HEK293 (cell line): ENCODE measurements around the gene ZNF70.

ENCODE experiments used
- CTCF ChIA-PET: fragments of 350-600 bp; formaldehyde crosslinking; extraction: SDS; loops from one replicate; lab custom pipeline; 2021; ENCODE audit warnings: antibody characterized with exemption; lab: Yijun Ruan, JAX
- POLR2A ChIA-PET: fragments of 300-600 bp; formaldehyde crosslinking; extraction: SDS; loops from one replicate; lab custom pipeline; 2020; ENCODE audit warnings: antibody characterized with exemption, inconsistent platforms; lab: Yijun Ruan, JAX
- H3K27ac ChIP-seq: fragments of 200-500 bp; sonication (Bioruptor generic); 2 replicates; pipeline ENCODE4 v1.5.1; 2014; ENCODE audit warnings: low read depth, low read length, control low read depth, inconsistent platforms; ENCODE audit errors: extremely low read depth
- H3K36me3 ChIP-seq, 2 experiments: fragments of 200-500 bp in 1 of 2; sonication (Bioruptor generic) in 1 of 2; 1 replicate in 1 of 2; 2 replicates in 1 of 2; pipeline ENCODE4 v1.5.1; 2014 to 2017; ENCODE audit warnings: inconsistent platforms in 2 of 2, low read length in 2 of 2; ENCODE audit not compliant: control insufficient read depth in 2 of 2, insufficient read depth in 1 of 2
- H3K4me1 ChIP-seq: fragments of 200-500 bp; sonication (Bioruptor generic); 2 replicates; pipeline ENCODE4 v1.5.1; 2014; ENCODE audit warnings: mild to moderate bottlenecking, low read length, inconsistent platforms; ENCODE audit not compliant: control insufficient read depth, insufficient read depth
- H3K4me3 ChIP-seq: 2 replicates; pipeline ENCODE4 v1.5.1; 2011; ENCODE audit warnings: low read depth, mild to moderate bottlenecking, control low read depth, low read length, moderate library complexity
- H3K9me3 ChIP-seq: fragments of 200-500 bp; sonication (Bioruptor generic); 2 replicates; pipeline ENCODE4 v1.5.1; 2014; ENCODE audit warnings: low read depth, low read length, inconsistent platforms; ENCODE audit not compliant: control insufficient read depth, insufficient read depth
- BCL11A ChIP-seq: fragments of 450-650 bp; formaldehyde crosslinking; IDR thresholded peaks from 2 replicates; pipeline ENCODE4 v1.5.1; 2016; ENCODE audit warnings: low read depth, missing biosample characterization, missing genetic modification characterization
- BCL11B ChIP-seq: fragments of 450-650 bp; formaldehyde crosslinking; IDR thresholded peaks from 2 replicates; pipeline ENCODE4 v1.5.1; 2016; ENCODE audit warnings: low read depth, missing biosample characterization, missing genetic modification characterization
- EGR2 ChIP-seq: fragments of 450-650 bp; formaldehyde crosslinking; IDR thresholded peaks from 2 replicates; pipeline ENCODE4 v1.5.1; 2016; ENCODE audit warnings: low read depth, missing biosample characterization, missing genetic modification characterization
- GFI1B ChIP-seq: fragments of 450-650 bp; formaldehyde crosslinking; IDR thresholded peaks from 2 replicates; pipeline ENCODE4 v1.5.1; 2016; ENCODE audit warnings: missing biosample characterization, missing genetic modification characterization
- HOXC10 ChIP-seq: sonication (generic); formaldehyde crosslinking; IDR thresholded peaks from 2 replicates; pipeline ENCODE4 v1.8.1; 2023; ENCODE audit warnings: mild to moderate bottlenecking, missing genetic modification reagents
- KLF16 ChIP-seq: fragments of 450-650 bp; formaldehyde crosslinking; IDR thresholded peaks from 2 replicates; pipeline ENCODE4 v1.5.1; 2017; ENCODE audit warnings: missing biosample characterization, missing genetic modification characterization
- OSR2 ChIP-seq: fragments of 450-650 bp; formaldehyde crosslinking; IDR thresholded peaks from 2 replicates; pipeline ENCODE4 v1.5.1; 2016; ENCODE audit warnings: missing biosample characterization, missing genetic modification characterization
- PBX3 ChIP-seq: sonication (generic); formaldehyde crosslinking; IDR thresholded peaks from 2 replicates; pipeline ENCODE4 v1.8.1; 2022; ENCODE audit warnings: mild to moderate bottlenecking, moderate library complexity, missing genetic modification reagents
- SCRT2 ChIP-seq: fragments of 450-650 bp; formaldehyde crosslinking; IDR thresholded peaks from 2 replicates; pipeline ENCODE4 v1.5.1; 2016; ENCODE audit warnings: missing biosample characterization, missing genetic modification characterization
- WT1 ChIP-seq: fragments of 450-650 bp; formaldehyde crosslinking; IDR thresholded peaks from 2 replicates; pipeline ENCODE4 v1.5.1; 2016; ENCODE audit warnings: missing biosample characterization, missing genetic modification characterization
- ZFHX2 ChIP-seq: fragments of 450-650 bp; formaldehyde crosslinking; conservative IDR thresholded peaks from 2 replicates; pipeline ENCODE4 v1.5.1; 2016; ENCODE audit warnings: missing biosample characterization, missing genetic modification characterization
- ZIC2 ChIP-seq: fragments of 450-650 bp; formaldehyde crosslinking; IDR thresholded peaks from 2 replicates; pipeline ENCODE4 v1.5.1; 2016; ENCODE audit warnings: missing biosample characterization, missing genetic modification characterization
- ZNF112 ChIP-seq: fragments of 450-650 bp; formaldehyde crosslinking; IDR thresholded peaks from 2 replicates; pipeline ENCODE4 v1.5.0; 2017; ENCODE audit warnings: missing biosample characterization, missing genetic modification characterization
- ZNF16 ChIP-seq: fragments of 450-650 bp; formaldehyde crosslinking; IDR thresholded peaks from 2 replicates; pipeline ENCODE4 v1.5.1; 2016; ENCODE audit warnings: low read depth, missing biosample characterization, missing genetic modification characterization
- ZNF341 ChIP-seq: fragments of 450-650 bp; formaldehyde crosslinking; IDR thresholded peaks from 2 replicates; pipeline ENCODE4; 2016; ENCODE audit warnings: low read depth, missing biosample characterization, missing genetic modification characterization
- ZNF394 ChIP-seq: fragments of 450-650 bp; formaldehyde crosslinking; IDR thresholded peaks from 2 replicates; pipeline ENCODE4 v1.5.1; 2016; ENCODE audit warnings: missing biosample characterization, missing genetic modification characterization, mild to moderate bottlenecking, moderate library complexity, borderline replicate concordance
- ZNF404 ChIP-seq: fragments of 450-650 bp; formaldehyde crosslinking; IDR thresholded peaks from 2 replicates; pipeline ENCODE4 v1.5.1; 2017; ENCODE audit warnings: missing biosample characterization, missing genetic modification characterization
- ZNF423 ChIP-seq: fragments of 450-650 bp; formaldehyde crosslinking; IDR thresholded peaks from 2 replicates; pipeline ENCODE4 v1.5.1; 2016; ENCODE audit warnings: missing biosample characterization, missing genetic modification characterization
- ZNF560 ChIP-seq: fragments of 450-650 bp; formaldehyde crosslinking; IDR thresholded peaks from 2 replicates; pipeline ENCODE4 v1.5.1; 2017; ENCODE audit warnings: missing biosample characterization, missing genetic modification characterization, borderline replicate concordance
- ZNF645 ChIP-seq: fragments of 450-650 bp; formaldehyde crosslinking; IDR thresholded peaks from 2 replicates; pipeline ENCODE4; 2016; ENCODE audit warnings: missing biosample characterization, missing genetic modification characterization
- ZNF76 ChIP-seq: fragments of 450-650 bp; formaldehyde crosslinking; IDR thresholded peaks from 2 replicates; pipeline ENCODE4; 2016; ENCODE audit warnings: low read depth, missing biosample characterization, missing genetic modification characterization, borderline replicate concordance

ZNF70 gene

GRCh38 chr22:23722160-23722559, 28.8 kb downstream of the ZNF70 start:
- CTCF ChIA-PET, result interaction anchor here (0.6 to 1.1 kb wide), 2 partner anchors 45 to 439 kb away, joined by 3 read pairs; no protein-coding TSS in a partner anchor
- no peaks in the 10 kb centered on the region for H3K4me1 ChIP-seq
- H3K4me3 ChIP-seq, result no peak overlapping the region
- no peak overlapping the region for H3K27ac ChIP-seq
- TF ChIP-seq ZNF341 (tag by site-specific recombination), result peak; percentile 62
- no peak for TF ChIP-seq ZNF560 (tag by site-specific recombination)
- peak; percentile 90 for TF ChIP-seq WT1
- POLR2A ChIA-PET, result no interaction called here
- H3K36me3 ChIP-seq, result no peaks in the 10 kb centered on the region
- H3K9me3 ChIP-seq, result no peaks in the 10 kb centered on the region

- no peaks in the 10 kb centered on the region for H3K36me3 ChIP-seq
- H3K9me3 ChIP-seq, result no peaks in the 10 kb centered on the region
- no peak for TF ChIP-seq HOXC10 (CRISPR knock-in tag)
- no peak for TF ChIP-seq ZNF112 (tag by site-specific recombination)
- TF ChIP-seq ZNF423 (tag by site-specific recombination), result no peak
- TF ChIP-seq EGR2, result no peak
- no peak for TF ChIP-seq OSR2 (tag by site-specific recombination)
- TF ChIP-seq BCL11A, result no peak
- TF ChIP-seq ZNF76, result no peak
- no peak for TF ChIP-seq ZNF645 (tag by site-specific recombination)
- TF ChIP-seq SCRT2 (tag by site-specific recombination), result no peak
- TF ChIP-seq ZNF394 (tag by site-specific recombination), result no peak
- no peak for TF ChIP-seq ZFHX2 (tag by site-specific recombination)
- no peak for TF ChIP-seq PBX3
- TF ChIP-seq BCL11B (tag by site-specific recombination), result no peak
- TF ChIP-seq ZNF16 (tag by site-specific recombination), result no peak
- TF ChIP-seq ZIC2 (tag by site-specific recombination), result no peak
- H3K4me1 ChIP-seq, result no peaks in the 10 kb centered on the region
- POLR2A ChIA-PET, result no interaction called here
- CTCF ChIA-PET, result interaction anchor here (0.5 to 1.0 kb wide), 2 partner anchors 46 to 129 kb away, joined by 3 read pairs; no protein-coding TSS in a partner anchor
- no peak overlapping the region for H3K4me3 ChIP-seq
- H3K27ac ChIP-seq, result no peak overlapping the region
Observed at GRCh38 chr22:23720855-23721254, 30.1 kb downstream of the ZNF70 start.

- no peak overlapping the region for H3K4me3 ChIP-seq
- TF ChIP-seq ZNF560 (tag by site-specific recombination) (no peak), WT1 (no peak), GFI1B (tag by site-specific recombination) (no peak), KLF16 (no peak), ZNF404 (tag by site-specific recombination) (no peak), BCL11A (no peak)
- TF ChIP-seq, all 188 proteins: peak for 0
- Histone ChIP-seq H3K27ac (no peak overlapping the region), H3K9me3 (no peaks in the 10 kb centered on the region), H3K36me3 (peaks cover 7 to 19% of the 10 kb centered on the region in 2 experiments), H3K4me1 (no peaks in the 10 kb centered on the region)
- POLR2A ChIA-PET, result interaction anchor here (0.8 to 1.1 kb wide), 3 partner anchors 15 to 24 kb away, joined by 3 read pairs; no protein-coding TSS in a partner anchor
- CTCF ChIA-PET, result interaction anchor here (1.1 kb wide), 1 partner anchor 20 kb away, joined by 4 read pairs; no protein-coding TSS in a partner anchor
Observed at GRCh38 chr22:23718371-23719165, 32.3 kb downstream of the ZNF70 start.
